Stimulated activated CD4-positive, alpha-beta T cell treated with anti-CD3 and anti-CD28 coated beads, Interleukin-4, amount 100 ng/mL, for 4 hours (primary cell): ENCODE data around the gene SVEP1.
"Not testable (repeated sequence)": the region's sequence is repeated elsewhere in the genome, so short reads cannot be mapped to it uniquely, and the experiment has no call there.

Experiments used
- DNase-seq, 2 experiments: peaks; one replicate each; pipeline ENCODE4 v3.0.0-alpha.2; 2020

The SVEP1 gene

DNA sequence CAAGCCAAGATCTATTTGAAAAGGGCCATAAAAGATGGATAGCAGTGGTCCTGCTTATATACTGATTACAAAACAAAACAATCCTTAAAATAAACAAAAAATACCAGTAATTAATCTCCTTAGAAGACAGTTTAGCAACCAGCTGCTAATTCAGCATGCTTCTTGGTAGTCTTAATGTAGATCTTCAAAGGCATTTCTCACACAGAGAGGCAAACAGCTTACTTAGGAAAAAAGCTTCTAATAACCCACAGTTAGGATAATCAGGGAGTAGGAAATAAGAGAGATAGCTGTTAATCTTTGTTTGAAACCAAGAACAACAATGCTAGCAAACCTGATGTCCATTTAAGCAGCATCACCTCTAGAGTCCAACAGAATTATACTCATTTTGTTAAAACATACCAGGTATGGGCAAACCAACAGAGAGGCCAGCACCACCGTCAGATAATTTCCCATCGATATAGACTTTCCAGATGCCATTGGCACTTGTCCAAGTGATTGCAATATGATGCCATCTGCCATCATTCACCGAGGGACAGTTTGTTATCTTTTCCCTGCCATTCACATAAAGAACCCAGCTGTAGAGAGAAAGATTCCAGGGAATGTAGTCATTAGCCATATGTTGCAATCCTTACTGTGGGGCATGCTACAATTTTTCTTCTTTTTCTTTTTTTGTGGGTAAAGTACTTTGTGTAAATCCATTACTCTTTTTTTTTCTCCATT, 136.2 kb downstream of the SVEP1 start:
- no peak for DNase-seq

DNA sequence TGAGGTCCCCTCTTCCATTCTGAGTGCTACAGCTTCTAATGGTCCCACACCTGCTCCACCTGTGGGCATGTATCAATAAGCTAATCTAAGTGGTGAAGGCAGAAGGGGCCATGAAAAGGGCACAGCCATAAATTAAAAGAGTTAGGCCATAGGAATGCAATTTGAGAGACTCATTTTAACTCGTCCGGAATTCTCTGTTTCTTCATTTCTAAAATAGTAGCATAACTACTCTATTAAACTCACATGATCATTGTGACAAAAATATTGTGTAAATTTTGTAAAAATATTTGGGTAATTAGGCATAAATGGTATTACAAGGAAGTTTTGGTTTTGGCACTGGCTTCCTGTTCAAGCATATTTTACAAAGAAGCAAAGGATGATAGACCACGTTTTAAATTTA, 138.7 kb downstream of the SVEP1 start:
- DNase-seq, result no peak

DNA sequence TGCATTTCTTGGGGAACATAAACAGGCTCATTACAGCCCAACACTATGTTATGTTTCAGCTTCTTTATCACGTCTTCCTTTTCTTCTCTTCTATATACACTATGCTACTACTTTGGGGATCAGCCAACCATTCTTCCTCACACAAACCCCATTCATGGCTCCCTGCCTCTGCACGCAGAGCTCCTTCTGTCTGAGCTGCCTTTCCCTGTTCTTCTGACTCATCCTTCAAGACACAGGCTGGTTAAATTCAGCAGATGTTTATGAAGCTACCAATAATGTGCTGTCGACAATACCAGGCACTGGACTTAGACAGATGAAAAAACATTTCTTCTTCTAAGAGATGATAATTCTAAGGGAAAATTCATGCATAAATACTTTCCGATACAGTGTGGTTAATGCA, 139.4 kb downstream of the SVEP1 start:
- no peak for DNase-seq

DNA sequence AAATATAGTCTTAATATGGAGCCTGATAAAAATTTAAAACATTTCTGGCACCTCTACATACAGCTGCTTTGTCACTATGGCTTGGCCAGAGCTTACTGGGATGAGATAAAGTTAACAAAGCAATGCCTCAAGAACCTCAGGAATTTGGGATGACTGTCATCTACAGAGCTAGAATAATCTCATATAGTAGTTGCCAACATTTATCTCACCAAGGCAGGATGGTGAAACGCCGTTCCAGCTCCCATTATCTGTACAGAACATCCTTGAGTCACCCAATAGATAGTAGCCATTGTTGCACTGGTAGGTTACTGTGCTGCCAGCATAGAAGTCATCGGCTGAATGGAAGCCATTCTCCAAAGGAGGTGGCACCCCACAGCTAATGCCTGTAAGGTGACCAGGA, 147.3 kb downstream of the SVEP1 start:
- DNase-seq, result no peak

DNA sequence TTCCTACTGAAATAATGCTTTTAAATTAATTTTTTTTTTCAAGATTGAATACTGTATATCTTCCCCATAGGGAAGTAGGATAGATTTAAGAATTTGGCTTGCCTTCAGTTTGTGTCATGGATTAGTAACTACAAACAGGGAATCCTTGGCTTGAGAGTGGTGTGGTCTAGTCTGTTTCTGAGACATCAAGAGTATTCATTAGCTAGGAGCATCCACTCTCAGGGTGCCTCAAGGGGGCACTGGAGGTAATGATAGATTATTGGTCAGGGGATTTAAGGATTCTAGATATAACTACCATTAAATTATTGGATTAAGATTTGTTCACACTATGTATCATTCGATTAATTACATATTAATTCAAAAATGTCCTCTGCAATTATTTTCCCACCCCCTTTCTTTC, 150.1 kb downstream of the SVEP1 start:
- no peak for DNase-seq

DNA sequence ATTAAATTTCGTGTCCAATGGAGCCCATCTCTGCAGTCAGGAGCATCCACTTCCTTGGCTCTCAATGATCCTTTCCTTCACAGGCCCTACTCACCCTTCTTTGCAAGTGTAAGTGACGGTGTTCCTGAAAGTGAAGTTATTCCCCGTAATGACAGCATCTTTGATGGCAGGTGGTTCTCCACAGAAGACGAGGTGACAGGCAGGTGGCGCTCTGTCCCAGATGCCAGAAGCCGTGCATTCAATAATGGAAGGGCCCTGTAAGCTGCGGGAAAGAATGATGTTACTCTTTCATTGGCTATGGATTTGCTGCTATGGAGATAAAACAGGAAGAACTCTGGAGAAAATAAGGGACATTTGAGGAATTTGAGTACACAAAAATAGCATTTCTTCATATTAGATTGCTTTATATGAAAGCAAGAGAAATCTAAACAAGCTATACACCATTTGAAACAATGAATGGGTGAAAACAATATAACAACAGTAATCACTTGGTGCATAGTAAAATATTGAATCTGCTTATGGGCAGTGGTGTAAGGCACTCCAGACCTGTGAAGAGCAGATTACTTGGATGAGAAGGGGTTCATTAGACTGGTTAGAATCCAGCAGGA, 151.9 kb downstream of the SVEP1 start:
- peak in 1 of 2 experiments; percentile 3 for DNase-seq

DNA sequence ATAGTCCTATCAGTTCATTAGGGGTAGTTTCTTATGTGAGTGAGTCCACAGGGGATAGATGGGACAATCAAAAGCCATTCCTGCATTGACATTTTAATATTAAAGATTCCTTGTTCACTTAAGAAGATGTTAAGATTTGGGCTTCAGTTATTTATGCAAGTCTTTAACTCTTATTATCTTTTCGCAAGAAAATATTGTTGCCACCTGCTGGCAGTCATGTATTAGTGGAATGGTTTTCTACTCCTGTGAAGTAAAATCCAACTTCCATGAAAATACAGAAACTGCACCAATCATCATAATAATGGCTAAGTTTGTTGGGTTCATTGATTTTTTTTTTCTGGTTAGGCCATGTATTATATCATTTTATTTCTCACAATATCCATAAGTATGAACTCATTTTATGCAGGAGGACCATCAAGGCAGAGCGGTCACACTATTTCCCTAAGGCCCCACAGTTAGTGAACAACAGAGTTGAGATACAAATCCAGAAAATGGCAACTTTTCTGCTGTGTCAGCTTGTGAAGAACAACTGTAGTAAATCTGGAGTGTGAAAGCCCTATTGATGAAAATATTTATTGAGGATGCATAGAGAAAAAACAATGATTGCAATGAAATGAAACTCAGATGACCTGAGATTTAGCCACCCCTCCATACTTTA, 153.4 kb downstream of the SVEP1 start:
- no peak for DNase-seq

DNA sequence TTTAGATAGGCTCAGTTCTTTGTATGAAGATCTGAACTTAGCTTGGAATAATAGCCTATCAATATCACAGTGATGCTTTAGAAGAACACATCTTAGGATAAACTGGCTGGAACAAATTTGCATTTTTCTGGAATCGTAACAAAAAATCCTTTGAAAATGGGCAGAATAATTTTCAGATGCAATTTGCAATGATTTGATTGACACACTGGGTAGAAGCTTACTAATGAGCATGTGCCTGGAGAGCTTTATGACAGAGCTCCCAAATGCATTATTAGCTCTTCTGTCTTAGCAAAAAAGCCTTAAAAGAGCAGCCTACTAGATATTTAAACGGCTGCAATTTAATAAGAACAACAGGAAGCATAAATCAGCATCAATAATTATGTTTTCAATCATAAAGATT, 165.1 kb downstream of the SVEP1 start:
- no peak for DNase-seq

DNA sequence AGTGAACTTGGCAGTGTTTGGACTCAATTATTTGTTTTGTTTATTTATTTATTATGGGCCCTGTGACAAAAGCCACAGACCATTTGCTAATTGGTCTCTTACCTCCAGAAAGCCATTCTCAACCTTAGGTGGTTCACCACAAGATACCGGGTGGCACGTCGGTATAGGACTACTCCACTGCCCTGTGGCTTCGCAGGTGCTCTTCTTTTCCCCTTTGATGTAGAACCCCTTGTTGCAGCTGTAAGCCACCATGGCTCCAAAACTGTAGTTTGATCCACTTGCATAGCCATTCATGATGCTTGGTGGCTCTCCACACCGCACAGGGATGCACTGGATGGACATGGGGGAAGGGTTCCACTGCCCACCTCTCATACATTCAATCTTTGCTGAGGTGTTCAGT, 168.6 kb downstream of the SVEP1 start:
- no peak for DNase-seq

DNA sequence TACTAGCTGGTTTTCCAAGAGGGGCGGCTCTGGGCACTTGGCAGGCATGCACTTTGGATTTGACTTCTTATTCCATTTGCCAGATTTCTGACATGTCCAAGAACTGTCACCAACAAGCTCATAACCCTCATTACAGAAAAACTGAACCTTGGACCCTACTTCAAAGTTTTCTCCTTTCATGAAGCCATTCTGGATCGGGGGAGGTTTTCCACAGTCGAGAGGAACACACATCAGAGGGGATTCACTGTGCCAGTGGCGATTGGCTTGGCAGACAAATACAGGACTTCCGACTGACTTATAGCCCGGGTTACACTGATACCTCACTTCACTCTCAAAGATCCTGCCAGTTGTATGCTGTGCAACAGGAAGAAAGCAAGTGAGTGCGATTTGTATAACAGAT, 170.9 kb downstream of the SVEP1 start:
- DNase-seq, result no peak

DNA sequence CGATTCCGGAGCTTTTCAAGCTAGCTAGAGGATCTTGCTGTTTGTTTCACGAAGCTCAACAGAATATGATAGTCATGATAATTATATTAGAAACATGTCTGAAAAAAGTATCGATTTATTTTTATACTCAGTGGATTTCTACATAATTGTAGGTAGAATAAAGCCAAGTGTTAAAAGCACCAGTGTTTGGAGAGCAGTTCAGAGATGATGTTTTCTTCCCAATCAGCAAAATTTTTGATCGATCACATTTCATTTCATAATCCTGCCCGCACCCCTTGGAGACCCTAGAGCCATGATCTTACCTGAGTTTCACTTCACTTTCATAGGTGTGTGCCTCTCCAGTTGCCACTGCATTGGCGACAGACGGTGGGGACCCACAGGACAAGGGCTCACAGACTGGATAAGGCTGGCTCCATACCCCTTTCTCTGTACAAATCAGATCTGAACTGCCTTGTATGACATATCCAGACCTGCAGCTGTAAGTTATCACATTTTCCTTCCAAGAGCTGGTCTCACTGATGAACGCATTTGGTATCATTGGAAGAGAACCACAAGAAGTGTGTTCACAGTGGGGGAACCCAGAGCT, 173.6 kb downstream of the SVEP1 start:
- no peak for DNase-seq

DNA sequence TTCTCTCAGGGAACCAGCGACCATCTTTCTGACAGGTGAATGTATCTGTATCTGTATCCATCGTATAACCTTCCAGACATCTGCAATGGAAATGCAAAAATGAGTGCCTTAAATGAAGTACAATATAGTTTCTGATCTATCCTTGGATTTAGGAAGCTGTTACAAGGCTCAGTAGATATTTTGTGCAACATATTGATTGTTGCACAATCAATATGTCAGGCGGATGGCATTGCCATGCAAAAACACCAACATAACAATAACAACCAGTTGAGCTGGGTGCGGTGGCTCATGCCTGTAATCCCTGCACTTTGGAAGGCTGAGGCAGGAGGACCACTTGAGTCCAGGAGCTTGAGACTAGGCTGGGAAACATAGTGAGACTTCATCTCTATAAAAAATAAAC, 175.1 kb downstream of the SVEP1 start:
- no peak for DNase-seq

DNA sequence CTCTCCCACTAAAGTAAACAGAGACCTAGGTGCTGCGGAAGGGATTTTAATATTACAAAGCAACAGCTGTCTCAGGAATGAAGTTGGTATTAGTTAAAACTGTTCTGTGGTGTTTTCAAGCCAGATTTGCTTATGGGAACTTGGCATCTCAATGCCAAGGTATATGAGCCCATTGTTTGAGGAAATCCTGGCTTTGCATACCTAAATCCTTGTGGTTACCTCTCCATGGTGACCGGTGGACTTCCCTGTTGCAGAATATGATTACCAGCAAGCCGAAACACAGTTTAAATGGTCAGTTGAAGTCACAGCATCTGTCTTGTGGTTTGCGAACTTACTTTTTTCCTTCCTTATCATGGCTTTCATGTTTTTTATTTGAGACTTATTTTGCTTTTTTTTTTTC, 179.6 kb downstream of the SVEP1 start:
- DNase-seq, result no peak

DNA sequence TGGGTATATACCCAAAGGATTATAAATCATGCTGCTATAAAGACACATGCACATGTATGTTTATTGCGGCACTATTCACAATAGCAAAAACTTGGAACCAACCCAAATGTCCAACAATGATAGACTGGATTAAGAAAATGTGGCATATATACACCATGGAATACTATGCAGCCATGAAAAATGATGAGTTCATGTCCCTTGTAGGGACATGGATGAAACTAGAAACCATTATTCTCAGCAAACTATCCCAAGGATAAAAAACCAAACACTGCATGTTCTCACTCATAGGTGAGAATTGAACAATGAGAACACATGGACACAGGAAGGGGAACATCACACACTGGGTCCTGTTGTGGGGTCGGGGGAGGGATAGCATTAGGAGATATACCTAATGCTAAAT, 180.5 kb downstream of the SVEP1 start:
- not testable (repeated sequence) for DNase-seq

DNA sequence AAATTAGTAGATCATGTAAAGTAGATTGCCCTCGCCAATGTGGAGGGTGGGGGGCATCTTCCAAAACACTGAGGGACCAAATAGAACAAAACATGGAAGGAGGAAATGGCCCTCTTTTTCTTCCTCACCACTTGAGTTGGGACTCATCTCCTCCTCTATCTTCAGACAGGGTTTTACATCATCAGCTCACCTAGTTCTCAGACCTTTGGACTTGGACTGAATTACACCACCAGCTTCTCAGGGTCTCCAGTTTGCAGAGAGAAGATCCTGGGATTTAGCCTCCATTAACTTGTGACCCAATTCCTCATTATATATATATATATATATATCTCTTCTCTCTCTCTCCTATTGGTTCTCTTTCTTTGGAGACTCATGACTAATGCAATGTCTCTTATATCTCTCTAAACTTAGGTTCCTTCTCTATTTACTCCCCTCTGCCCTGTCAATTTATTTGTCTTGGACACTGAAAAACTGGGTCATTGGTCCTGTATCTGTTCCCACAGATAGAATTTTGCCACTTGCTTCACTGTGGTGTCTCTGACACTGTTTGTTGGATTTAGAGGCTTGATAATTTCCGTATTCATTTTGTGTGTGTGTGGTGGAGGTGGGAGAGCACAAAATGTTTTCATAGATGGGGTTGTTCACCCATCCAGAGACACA, 187.6 kb downstream of the SVEP1 start:
- DNase-seq, result no peak

DNA sequence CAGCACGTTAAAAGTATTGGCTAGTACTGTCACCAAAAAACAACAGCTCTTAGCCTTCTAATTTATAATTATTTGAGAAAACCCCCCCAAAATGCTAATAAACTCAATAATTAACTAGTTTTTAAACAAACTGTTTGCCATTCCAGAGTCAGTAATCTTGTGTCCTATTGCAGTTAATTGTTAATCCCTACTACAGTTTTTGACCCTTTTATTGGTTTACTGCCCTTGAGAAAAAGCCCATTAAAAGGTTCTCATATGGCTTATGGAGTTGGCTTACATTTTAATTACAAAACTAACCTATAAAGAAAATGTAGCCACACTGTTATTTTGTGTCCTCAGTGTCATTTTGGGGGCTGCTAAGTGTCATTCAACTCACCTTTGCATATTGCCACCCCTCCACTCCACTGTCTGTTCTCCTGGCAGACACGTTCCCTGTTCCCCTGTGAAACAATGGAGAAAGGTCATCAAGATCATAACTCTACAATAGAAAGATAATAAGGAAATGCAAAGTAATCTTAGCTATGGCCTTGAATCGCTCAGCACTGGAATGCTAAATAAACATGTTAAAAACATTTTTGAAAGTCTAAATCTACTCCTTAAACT, 190.3 kb downstream of the SVEP1 start:
- no peak for DNase-seq

DNA sequence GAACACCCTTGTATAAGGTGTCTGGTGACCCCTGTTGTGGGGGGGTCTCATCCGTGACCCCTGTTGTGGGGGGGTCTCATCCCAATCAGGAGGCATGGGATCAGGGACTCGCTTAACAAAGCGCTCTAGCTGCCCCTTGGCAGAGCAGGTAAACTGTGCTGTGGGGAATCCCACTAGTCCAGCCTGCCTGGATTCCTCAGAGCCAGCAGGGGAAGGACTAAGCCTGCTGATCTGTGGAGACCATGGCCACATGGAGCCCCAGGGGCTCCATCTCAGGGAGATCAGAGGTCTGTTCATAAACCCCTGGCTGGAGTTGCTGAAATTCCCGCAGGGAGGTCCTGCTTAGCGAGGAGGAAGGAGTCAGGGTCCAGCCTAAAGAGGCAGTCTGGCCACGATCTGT, 196.1 kb downstream of the SVEP1 start:
- DNase-seq, result no peak

DNA sequence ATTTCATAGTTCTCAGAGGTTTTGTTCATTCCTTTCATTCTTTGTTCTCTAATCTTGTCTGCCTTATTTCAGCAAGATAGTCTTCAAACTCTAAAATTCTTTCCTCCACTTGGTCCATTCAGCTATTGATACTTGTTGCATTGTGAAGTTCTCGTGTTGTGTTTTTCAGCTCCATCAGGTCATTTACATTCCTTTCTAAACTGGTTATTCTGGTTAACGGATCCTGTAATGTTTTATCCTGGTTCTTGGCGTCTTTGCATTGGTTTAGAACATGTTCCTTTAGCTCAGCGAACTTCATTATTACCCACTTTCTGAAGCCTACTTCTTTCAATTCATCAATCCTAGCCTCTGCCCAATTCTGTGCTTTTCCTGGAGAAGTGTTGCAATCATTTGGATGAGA, 196.8 kb downstream of the SVEP1 start:
- DNase-seq, result no peak

DNA sequence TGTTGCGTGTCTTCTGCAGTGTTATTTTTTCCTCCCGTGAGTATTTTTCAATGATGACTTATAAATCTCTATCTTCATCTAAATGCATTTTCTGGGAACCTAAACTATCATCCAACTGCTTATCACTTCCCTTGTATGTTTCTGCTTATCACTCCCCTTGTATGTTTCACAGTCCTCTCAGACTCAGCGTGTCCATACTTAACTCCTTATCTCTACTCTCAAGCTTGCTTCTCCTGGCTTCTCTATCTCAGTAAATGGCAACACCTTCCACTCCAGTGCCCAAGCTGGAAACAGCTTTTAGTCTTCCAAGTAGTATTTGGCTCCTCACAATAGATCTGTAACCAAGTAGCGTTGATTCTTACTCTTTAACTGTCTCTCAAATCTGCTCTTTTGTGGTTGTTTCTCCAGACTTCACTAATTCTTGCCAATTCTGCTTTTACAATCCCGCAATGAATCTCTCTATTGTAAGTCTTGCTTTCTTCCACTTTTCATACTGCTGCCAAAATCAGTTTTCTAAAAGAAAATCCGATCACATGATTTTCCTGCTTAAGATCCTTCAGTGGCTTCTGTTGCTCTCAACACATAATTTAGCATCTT, 208.0 kb downstream of the SVEP1 start:
- DNase-seq, result no peak

DNA sequence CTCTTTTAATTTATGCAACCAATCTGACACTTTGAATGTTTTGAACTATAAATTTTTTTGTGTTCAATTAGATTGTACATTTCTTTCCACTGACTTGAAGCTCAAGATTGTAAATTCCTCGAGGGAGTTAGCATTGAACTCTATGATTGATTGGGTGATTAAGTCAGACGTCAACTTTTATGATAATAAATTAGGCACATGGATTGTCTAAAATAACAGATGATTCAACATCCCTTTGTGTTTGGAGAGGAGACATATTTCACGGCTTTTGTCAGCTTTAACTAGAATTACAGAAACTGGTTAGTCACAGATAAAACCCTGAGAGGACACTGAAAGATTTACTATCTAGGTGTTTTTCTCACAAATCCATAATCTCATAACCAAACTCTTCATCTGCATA, 209.2 kb downstream of the SVEP1 start:
- DNase-seq, result no peak

DNA sequence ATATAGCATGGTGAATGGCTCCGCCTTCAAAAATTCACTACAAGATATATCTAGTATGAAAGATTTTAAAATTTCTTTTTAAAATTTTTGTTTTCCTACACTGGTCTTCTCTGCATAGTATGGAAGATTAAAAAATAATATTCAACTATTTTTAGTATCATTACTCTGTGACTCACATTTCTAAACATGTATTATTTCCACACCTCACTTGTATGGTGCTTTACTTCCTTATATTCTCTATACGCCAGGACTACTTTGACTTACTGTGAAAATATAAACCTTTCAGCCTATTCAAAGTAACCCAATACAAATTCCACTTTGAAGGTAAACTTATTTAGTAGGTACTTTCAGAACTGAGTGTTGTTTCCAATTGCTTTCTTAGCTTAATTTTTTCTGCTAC, 215.1 kb downstream of the SVEP1 start:
- DNase-seq, result no peak

DNA sequence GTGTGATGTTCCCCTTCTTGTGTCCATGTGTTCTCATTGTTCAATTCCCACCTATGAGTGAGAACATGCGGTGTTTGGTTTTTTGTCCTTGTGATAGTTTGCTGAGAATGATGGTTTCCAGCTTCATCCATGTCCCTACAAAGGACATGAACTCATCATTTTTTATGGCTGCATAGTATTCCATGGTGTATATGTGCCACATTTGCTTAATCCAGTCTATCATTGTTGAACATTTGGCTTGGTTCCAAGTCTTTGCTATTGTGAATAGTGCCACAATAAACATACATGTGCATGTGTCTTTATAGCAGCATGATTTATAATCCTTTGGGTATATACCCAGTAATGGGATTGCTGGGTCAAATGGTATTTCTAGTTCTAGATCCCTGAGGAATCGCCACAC, 220.5 kb downstream of the SVEP1 start:
- not testable (repeated sequence) for DNase-seq

DNA sequence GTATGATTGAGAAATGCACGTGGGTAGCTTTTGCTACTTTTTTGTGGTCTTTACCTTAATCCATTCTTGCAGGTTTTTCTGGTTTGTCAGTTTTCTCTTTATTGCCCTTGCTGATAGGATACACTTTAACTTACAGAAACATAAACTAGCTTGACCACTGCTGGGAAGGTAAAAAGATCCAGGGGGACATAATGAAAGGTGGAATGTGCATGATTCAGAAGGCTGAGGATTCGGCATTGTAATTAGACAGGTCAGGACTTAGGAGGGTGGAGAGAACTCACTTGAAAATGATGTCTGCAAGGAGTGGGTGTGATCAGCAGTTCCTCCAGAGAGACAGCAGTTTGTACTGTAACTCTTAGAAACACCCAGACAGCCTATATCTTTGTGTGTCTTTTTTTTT, 222.0 kb downstream of the SVEP1 start:
- no peak for DNase-seq
